ENCODE data around the gene DEFB131A.
"Not testable (repeated sequence)": the region's sequence is repeated elsewhere in the genome, so short reads cannot be mapped to it uniquely, and the experiment has no call there.

Gene DEFB131A

DNA sequence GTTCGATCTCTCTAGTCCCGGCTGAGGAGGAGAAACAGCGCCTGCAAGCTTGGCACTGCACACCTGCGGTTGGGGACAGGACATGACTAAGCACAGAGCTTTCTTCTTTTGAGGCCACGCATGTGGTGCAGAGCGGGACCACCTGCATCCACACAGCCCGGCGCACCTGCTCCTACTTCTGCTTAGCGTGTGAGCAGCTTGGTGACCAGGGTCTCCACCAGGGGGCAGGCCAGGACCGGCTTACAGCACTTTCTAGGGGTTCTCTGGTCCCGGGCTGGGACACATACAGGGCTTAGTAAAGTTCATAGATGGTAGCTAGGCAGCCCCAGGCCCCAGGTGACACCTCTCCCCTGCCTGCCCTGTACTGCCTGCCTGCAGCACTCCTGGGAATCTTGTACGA is 51.2 kb downstream of the DEFB131A start:
- peak; percentile 88 for DNase-seq

DNA sequence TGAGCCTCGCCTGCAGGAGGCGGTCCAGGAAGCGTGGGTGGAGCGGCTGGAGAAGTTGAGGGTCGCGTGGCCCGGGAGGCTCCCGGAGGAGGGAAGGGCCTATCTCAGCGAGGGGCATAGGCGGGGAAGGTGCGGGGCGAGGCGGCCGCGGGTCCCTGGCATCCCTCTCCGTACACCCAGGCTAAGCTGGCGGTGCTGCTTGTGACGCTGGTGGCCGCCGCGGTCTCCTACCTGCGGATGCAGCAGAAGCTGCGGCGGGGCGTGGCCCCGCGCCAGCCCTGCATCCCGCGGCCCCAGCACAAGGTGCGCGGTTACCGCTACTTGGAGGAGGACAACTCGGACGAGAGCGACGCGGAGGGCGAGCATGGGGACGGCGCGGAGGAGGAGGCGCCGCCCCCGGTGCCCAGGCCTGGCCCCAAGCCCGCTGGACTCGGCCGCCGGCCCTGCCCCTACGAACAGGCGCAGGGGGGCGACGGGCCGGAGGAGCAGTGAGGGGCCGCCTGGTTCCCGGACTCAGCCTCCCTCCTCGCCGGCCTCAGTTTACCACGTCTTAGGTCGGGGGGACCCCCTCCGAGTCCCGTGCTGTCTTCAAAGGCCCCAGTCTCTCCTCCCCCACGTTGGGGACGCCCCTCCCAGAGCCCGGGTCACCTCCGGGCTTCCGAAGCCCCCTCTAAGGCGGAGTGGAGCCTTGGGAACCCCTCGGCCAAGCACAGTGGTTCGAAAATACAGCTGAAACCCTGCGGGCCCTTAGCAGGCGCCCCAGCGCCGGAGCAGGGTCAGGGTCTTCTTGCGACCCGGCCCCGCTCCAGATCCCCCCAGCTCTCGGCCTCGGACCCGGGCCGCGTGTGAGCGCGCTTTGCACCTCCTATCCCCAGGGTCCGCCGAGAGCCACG is 53.6 kb downstream of the DEFB131A start:
- DNase-seq = not testable (repeated sequence)

DNA sequence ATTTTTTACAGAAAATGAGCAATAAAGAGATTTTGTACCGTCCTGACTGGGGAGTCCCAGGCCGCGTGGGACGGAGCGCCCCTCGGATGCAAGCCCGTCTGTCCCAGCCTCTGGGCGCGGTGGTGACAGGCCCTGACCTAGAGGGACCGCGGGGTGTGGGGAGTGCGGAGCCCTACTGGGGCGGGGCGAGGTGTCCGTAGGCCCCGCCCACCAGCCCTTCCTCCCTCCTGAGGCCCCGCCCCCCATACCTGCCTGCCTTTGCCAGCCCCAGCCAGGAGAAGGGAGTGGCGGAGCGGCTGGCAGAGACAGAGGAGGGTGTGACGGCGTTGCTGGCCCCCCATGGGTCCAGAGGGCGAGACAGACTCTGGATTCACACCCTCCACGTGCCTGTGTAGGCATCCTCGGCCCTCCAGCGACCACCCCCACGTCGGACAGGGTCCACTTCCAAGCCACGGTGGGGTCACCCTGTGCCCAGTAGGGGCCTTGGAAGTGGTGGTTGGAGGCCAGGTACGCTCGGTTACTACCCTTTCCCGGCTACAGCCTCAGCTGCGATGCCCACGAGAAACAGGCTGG is 54.3 kb downstream of the DEFB131A start:
- DNase-seq = not testable (repeated sequence)

DNA sequence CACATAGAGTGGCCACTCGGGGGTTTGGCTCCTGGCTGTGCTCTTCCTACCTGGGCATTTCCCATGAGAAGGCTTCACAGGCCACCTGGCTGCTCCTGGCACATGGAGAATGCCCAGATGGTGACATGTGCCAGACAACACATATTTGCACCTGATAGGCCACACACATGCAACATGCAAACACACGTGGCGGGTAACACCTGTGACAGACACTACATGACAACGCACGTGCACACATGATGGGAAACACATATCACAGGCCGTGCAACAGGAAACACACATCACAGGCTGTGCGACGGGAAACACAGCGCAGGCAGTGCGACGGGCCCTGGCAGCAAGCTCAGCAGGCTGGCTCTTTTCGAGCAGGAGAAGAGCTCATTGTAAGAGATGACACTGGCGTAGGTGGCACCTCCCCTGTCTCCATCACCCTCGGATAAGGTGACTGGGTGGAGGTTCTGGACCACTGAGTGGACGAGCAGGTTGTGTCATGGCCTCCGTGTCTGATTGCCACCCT is 55.8 kb downstream of the DEFB131A start:
- DNase-seq = not testable (repeated sequence)
